ENCODE data around the gene KRT2. TPM values are rescaled to one million over a fixed set of nuclear protein-coding genes. Genes with fewer than 3 reads are reported as not detected.

KRT2 gene
- total and polyA plus RNA-seq, 8 donors = not detected

- H3K36me3 ChIP-seq = no peaks in the 10 kb centered on the region
- no peaks in the 10 kb centered on the region for H3K4me1 ChIP-seq
- H3K4me3 ChIP-seq = no peak overlapping the region
- ATAC-seq (no peak), DNase-seq (no peak)
- no peaks in the 10 kb centered on the region for H3K9me3 ChIP-seq
- peaks cover 8 to 52% of the 10 kb centered on the region in 2 donors for H3K27me3 ChIP-seq
- H3K27ac ChIP-seq = no peak overlapping the region
- no peak for TF ChIP-seq CTCF (IDR thresholded peaks at IDR 0.05)
- intact Hi-C loops (cut with DNase I) = no loop called here
Observed at GRCh38 chr12:52614381-52615207, 37.4 kb downstream of the KRT2 start.

GRCh38 chr12:52613384-52614030 is 38.5 kb downstream of the KRT2 start:
- Histone ChIP-seq H3K4me3 (no peak overlapping the region), H3K9me3 (no peaks in the 10 kb centered on the region), H3K36me3 (no peaks in the 10 kb centered on the region), H3K27me3 (peaks cover 8 to 58% of the 10 kb centered on the region in 2 donors), H3K27ac (no peak overlapping the region), H3K4me1 (no peaks in the 10 kb centered on the region)
- intact Hi-C loops (cut with DNase I) = no loop called here
- no peak for DNase-seq
- ATAC-seq = no peak
- TF ChIP-seq CTCF (IDR thresholded peaks at IDR 0.05) = no peak

- H3K9me3 ChIP-seq = no peaks in the 10 kb centered on the region
- H3K4me3 ChIP-seq = no peak overlapping the region
- intact Hi-C loops (cut with DNase I) = no loop called here
- ATAC-seq = no peak
- H3K27me3 ChIP-seq = peaks cover 8 to 58% of the 10 kb centered on the region in 2 donors
- no peaks in the 10 kb centered on the region for H3K36me3 ChIP-seq
- no peak overlapping the region for H3K27ac ChIP-seq
- no peak for TF ChIP-seq CTCF (IDR thresholded peaks at IDR 0.05)
- DNase-seq = no peak
- no peaks in the 10 kb centered on the region for H3K4me1 ChIP-seq
Observed at GRCh38 chr12:52612431-52613383, 39.3 kb downstream of the KRT2 start.

- Histone ChIP-seq H3K36me3 (no peaks in the 10 kb centered on the region), H3K27me3 (peaks cover 8 to 58% of the 10 kb centered on the region in 2 donors), H3K4me1 (no peaks in the 10 kb centered on the region), H3K27ac (no peak overlapping the region), H3K4me3 (no peak overlapping the region), H3K9me3 (no peaks in the 10 kb centered on the region)
- no peak for TF ChIP-seq CTCF (IDR thresholded peaks at IDR 0.05)
- intact Hi-C loops (cut with DNase I) = no loop called here
- ATAC-seq = no peak
- no peak for DNase-seq
Observed at GRCh38 chr12:52611080-52611468, 40.9 kb downstream of the KRT2 start.
